Measurements from ENCODE around the gene DTNBP1. TPM values are rescaled to one million over a fixed set of nuclear protein-coding genes. Genes with fewer than 3 reads are reported as not detected.

Gene DTNBP1
- total and polyA plus RNA-seq, 7 experiments from 2014 or later: 19.8 to 40.0 (median 27.4) TPM

DNA sequence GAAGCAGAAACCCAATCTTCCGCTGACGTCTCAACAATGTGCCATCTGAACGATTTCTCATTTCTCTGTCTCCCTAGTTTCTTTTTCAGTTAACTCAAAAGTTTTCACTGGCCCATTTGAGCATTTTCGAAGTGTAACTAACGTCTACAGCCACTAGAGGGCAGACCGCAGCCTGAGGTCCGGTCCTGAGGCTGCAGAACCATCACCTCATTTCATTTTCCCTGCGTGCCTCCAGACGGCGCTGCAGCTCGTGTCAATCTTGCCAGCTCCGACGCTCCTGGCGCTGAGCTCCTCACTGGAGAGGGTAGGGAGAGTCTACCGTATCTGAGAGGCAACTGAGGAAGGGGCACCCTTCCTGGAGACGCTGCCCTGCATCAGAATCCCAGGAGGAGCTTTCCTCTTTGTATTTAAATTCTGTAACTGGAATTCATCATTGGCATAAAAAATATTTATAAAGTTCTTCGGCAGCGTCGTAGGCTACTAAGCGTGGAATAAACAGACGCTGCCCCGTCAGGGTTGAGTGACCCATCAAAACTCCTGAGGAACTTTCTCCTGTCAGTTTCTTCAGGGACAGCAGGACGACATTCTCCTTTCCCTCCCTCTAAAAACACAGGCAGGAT, 28.5 kb upstream of the DTNBP1 start:
- Histone ChIP-seq H3K4me1 (ENCODE audit: control insufficient read depth in 2 of 2, insufficient read depth in 2 of 2, low read length in 2 of 2) (no peaks in the 10 kb centered on the region), H3K9me3 (ENCODE audit: control insufficient read depth in 2 of 3, low read length in 3 of 3) (no peaks in the 10 kb centered on the region), H3K36me3 (ENCODE audit: control insufficient read depth in 2 of 3, insufficient read depth in 3 of 3, low read length in 3 of 3) (no peaks in the 10 kb centered on the region), H3K27me3 (ENCODE audit: control insufficient read depth in 2 of 2, insufficient read depth in 2 of 2, low read length in 2 of 2) (no peaks in the 10 kb centered on the region), H3K27ac (ENCODE audit: low read depth, low read length) (no peak overlapping the region), H3K4me3 (ENCODE audit: low read length) (no peak overlapping the region)
- ChIA-PET POLR2A (interaction anchor here (1.0 to 1.4 kb wide), 2 partner anchors 439 to 492 kb away, joined by 3 read pairs; no protein-coding TSS in a partner anchor), CTCF (interaction anchor here (0.8 to 4.8 kb wide), 9 partner anchors 10 to 549 kb away, joined by 3 to 77 read pairs (median 4); no protein-coding TSS in a partner anchor)
- peak overlapping the region in 2 of 10 donors; percentile 25 to 56 for H3K4me3 Mint-ChIP-seq
- H3K36me3 Mint-ChIP-seq: no peaks in the 10 kb centered on the region
- peaks cover 4 to 9% (median 7%) of the 10 kb centered on the region in 7 donors for H3K4me1 Mint-ChIP-seq
- no peaks in the 10 kb centered on the region for H3K9me3 Mint-ChIP-seq
- peak overlapping the region in 3 of 9 donors; percentile 1 to 23 (median 4) for H3K27ac Mint-ChIP-seq
- peaks cover 0 to 5% (median 0%) of the 10 kb centered on the region in 5 donors for H3K27me3 Mint-ChIP-seq
- peak; percentile 56 to 84 (median 76) for DNase-seq
- intact Hi-C loops (cut with micrococcal nuclease): loop anchor here (1.0 to 5.0 kb wide), 6 partner anchors 28 to 515 kb away; partner anchors contain the start of genes DTNBP1 (in 2 of the 2) and MYLIP (in 2 of the 2)
- peak; percentile 100 for ATAC-seq

DNA sequence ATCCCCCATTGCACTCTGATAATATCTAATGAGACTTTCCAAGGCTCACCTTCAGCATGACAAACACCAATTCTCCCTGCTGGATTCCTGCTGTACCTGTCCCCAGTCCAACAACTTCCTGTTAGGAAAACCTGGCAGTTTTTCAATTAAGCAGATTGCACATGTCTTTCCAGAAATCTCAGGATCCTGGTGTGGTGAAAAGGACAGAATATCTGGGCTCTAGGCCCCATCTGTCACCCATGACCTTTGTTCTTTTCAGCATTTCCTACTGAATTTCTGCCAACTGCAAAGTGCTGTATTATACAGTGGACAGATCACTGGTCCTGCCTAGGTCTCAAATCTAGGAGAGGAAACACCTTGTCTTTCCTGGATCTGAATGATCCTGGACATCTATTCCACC, 27.7 kb upstream of the DTNBP1 start:
- no peak overlapping the region for H3K4me3 Mint-ChIP-seq
- ChIA-PET CTCF (no interaction called here), POLR2A (no interaction called here)
- ATAC-seq (no peak), DNase-seq (no peak)
- Histone ChIP-seq H3K4me1 (ENCODE audit: control insufficient read depth in 2 of 2, insufficient read depth in 2 of 2, low read length in 2 of 2) (no peaks in the 10 kb centered on the region), H3K4me3 (ENCODE audit: low read length) (no peak overlapping the region), H3K9me3 (ENCODE audit: control insufficient read depth in 2 of 3, low read length in 3 of 3) (no peaks in the 10 kb centered on the region), H3K27ac (ENCODE audit: low read depth, low read length) (no peak overlapping the region), H3K27me3 (ENCODE audit: control insufficient read depth in 2 of 2, insufficient read depth in 2 of 2, low read length in 2 of 2) (no peaks in the 10 kb centered on the region), H3K36me3 (ENCODE audit: control insufficient read depth in 2 of 3, insufficient read depth in 3 of 3, low read length in 3 of 3) (no peaks in the 10 kb centered on the region)
- no peak overlapping the region for H3K27ac Mint-ChIP-seq
- H3K9me3 Mint-ChIP-seq: no peaks in the 10 kb centered on the region
- peaks cover 4 to 9% (median 7%) of the 10 kb centered on the region in 7 donors for H3K4me1 Mint-ChIP-seq
- peaks cover 0 to 4% (median 0%) of the 10 kb centered on the region in 5 donors for H3K27me3 Mint-ChIP-seq
- intact Hi-C loops (cut with micrococcal nuclease): loop anchor here in 1 of 2 donors (2.0 to 5.0 kb wide), 2 partner anchors 28 to 212 kb away; partner anchors contain the start of gene DTNBP1
- H3K36me3 Mint-ChIP-seq: no peaks in the 10 kb centered on the region

DNA sequence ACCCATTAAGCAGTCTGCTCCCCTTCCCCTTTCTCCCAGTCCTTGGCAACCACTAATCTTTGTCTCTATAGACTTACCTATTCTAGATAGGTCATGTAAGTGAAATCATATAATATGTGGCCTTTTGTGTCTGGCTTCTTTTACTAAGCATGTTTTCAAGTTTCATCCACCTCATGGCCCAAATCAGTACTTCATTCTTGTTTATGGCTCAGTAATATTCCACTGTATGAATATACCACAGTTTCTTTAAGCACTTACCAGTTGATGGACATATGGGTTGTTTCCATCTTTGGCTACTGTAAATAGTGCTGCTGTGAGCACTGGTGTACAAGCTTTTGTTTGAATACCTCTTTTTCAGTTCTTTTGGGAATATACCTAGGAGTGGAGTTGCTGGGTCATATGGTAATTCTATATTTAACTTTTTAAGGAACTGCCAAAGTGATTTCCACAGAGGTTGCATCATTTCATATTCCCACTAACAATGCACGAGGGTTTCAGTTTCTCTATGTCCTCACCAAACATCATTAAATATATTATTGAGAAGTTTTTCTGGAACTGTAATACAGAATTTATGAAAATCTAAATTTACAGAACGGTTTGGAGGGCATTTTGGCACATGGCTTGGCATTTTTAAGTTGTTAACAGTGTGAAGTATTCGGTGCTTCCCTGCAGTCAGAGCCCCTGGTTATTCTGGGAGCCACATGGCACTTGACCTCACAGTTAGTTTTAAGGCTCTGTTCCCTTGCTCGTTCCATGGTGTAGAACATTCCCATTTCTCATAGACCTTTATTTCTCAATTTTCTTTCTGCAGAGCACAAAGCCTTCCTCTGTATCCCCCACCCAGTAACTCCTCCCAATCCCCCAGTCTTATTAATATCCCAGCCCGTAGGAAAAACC, 27.0 kb upstream of the DTNBP1 start:
- DNase-seq (no peak), ATAC-seq (no peak)
- Mint-ChIP-seq H3K36me3 (no peaks in the 10 kb centered on the region), H3K27me3 (peaks cover 0 to 4% (median 0%) of the 10 kb centered on the region in 5 donors), H3K4me3 (no peak overlapping the region), H3K4me1 (peaks cover 4 to 9% (median 7%) of the 10 kb centered on the region in 7 donors), H3K9me3 (no peaks in the 10 kb centered on the region), H3K27ac (no peak overlapping the region)
- CTCF ChIA-PET: no interaction called here
- Histone ChIP-seq H3K4me3 (ENCODE audit: low read length) (no peak overlapping the region), H3K27ac (ENCODE audit: low read depth, low read length) (no peak overlapping the region), H3K36me3 (ENCODE audit: control insufficient read depth in 2 of 3, insufficient read depth in 3 of 3, low read length in 3 of 3) (no peaks in the 10 kb centered on the region), H3K9me3 (ENCODE audit: control insufficient read depth in 2 of 3, low read length in 3 of 3) (no peaks in the 10 kb centered on the region), H3K27me3 (ENCODE audit: control insufficient read depth in 2 of 2, insufficient read depth in 2 of 2, low read length in 2 of 2) (no peaks in the 10 kb centered on the region), H3K4me1 (ENCODE audit: control insufficient read depth in 2 of 2, insufficient read depth in 2 of 2, low read length in 2 of 2) (no peaks in the 10 kb centered on the region)
- POLR2A ChIA-PET: no interaction called here
- intact Hi-C loops (cut with micrococcal nuclease): loop anchor here in 1 of 2 donors (2.0 to 5.0 kb wide), 2 partner anchors 27 to 212 kb away; partner anchors contain the start of gene DTNBP1

DNA sequence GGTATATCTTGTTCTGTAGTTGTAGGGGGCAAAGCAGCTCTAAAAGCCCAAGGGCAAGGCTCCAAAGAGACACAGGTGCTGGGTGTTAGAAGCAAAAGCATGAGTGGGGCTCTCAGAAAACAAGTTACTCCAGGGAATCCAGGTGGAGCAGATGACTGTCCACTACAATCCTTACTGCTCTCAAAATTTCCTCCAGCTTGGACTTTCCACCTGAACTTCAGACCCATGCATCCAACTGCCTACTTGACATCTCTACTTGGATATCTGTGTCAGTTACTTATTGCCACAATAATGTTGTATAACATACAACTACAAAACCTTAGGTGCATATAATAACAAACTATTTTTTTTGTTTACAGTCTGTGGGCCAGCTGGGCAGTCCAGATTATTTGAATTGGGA, 22.8 kb upstream of the DTNBP1 start:
- H3K9me3 Mint-ChIP-seq: peaks cover 0 to 7% (median 4%) of the 10 kb centered on the region in 11 donors
- ATAC-seq: no peak
- Histone ChIP-seq H3K36me3 (ENCODE audit: control insufficient read depth in 2 of 3, insufficient read depth in 3 of 3, low read length in 3 of 3) (no peaks in the 10 kb centered on the region), H3K4me1 (ENCODE audit: control insufficient read depth in 2 of 2, insufficient read depth in 2 of 2, low read length in 2 of 2) (no peaks in the 10 kb centered on the region), H3K4me3 (ENCODE audit: low read length) (no peak overlapping the region), H3K27me3 (ENCODE audit: control insufficient read depth in 2 of 2, insufficient read depth in 2 of 2, low read length in 2 of 2) (no peaks in the 10 kb centered on the region), H3K27ac (ENCODE audit: low read depth, low read length) (no peak overlapping the region), H3K9me3 (ENCODE audit: control insufficient read depth in 2 of 3, low read length in 3 of 3) (no peaks in the 10 kb centered on the region)
- H3K27me3 Mint-ChIP-seq: peaks cover 0 to 17% (median 7%) of the 10 kb centered on the region in 5 donors
- H3K4me1 Mint-ChIP-seq: peaks cover 0 to 3% (median 0%) of the 10 kb centered on the region in 7 donors
- CTCF ChIA-PET: interaction anchor here (1.0 to 2.7 kb wide), 2 partner anchors 497 to 520 kb away, joined by 3 to 8 read pairs; no protein-coding TSS in a partner anchor
- no peaks in the 10 kb centered on the region for H3K36me3 Mint-ChIP-seq
- no peak overlapping the region for H3K27ac Mint-ChIP-seq
- intact Hi-C loops (cut with micrococcal nuclease): no loop called here
- POLR2A ChIA-PET: no interaction called here
- DNase-seq: no peak
- no peak overlapping the region for H3K4me3 Mint-ChIP-seq

DNA sequence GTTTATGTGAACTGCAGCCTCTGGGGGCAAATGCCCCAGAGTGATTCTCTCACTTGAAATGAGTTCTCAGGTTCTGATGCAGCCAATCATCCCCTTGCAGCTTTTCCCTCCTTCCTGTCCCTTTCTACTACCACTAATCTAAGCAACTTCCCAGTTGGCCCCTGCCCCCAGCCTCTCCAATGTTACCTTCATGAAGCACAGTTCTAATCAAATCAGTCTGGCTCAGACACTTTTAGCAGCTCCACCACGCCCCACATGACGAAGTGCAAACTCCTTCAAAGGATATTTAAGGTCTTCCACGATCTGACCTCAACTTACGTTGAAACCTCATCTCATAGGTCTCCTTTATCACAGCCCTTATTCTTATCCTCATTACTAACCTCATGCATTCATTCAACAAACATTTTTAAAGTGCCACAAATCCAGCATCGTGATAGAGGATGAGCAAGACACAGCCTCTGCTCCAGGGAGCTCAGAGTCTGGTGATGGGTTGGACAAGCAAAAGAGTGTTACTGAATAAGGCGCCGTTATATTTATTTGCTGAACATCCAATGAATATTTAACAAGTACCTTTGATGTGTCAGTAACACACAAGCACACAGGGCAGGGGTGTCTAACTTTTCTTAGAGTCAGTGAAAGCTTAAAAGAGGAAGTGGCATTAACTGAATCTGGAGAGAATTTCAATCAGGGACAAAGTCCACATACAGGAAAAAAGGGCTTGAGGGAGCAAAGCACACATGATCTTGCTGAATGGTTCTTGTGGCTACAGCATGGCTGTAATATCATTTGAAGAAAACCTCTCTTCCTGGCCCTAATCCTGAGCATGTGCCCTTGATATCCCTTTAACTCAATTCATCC, 20.4 kb upstream of the DTNBP1 start:
- intact Hi-C loops (cut with micrococcal nuclease): no loop called here
- no peak for ATAC-seq
- ChIA-PET POLR2A (no interaction called here), CTCF (no interaction called here)
- no peaks in the 10 kb centered on the region for H3K27me3 ChIP-seq (ENCODE audit: control insufficient read depth in 2 of 2, insufficient read depth in 2 of 2, low read length in 2 of 2)
- no peak overlapping the region for H3K4me3 Mint-ChIP-seq
- H3K27me3 Mint-ChIP-seq: peaks cover 0 to 17% (median 9%) of the 10 kb centered on the region in 5 donors
- no peaks in the 10 kb centered on the region for H3K36me3 Mint-ChIP-seq
- H3K36me3 ChIP-seq (ENCODE audit: control insufficient read depth in 2 of 3, insufficient read depth in 3 of 3, low read length in 3 of 3): no peaks in the 10 kb centered on the region
- DNase-seq: no peak
- no peaks in the 10 kb centered on the region for H3K4me1 ChIP-seq (ENCODE audit: control insufficient read depth in 2 of 2, insufficient read depth in 2 of 2, low read length in 2 of 2)
- no peaks in the 10 kb centered on the region for H3K9me3 ChIP-seq (ENCODE audit: control insufficient read depth in 2 of 3, low read length in 3 of 3)
- no peak overlapping the region for H3K4me3 ChIP-seq (ENCODE audit: low read length)
- H3K27ac ChIP-seq (ENCODE audit: low read depth, low read length): no peak overlapping the region
- H3K9me3 Mint-ChIP-seq: peaks cover 0 to 7% (median 4%) of the 10 kb centered on the region in 11 donors
- peaks cover 0 to 3% (median 0%) of the 10 kb centered on the region in 7 donors for H3K4me1 Mint-ChIP-seq
- no peak overlapping the region for H3K27ac Mint-ChIP-seq

DNA sequence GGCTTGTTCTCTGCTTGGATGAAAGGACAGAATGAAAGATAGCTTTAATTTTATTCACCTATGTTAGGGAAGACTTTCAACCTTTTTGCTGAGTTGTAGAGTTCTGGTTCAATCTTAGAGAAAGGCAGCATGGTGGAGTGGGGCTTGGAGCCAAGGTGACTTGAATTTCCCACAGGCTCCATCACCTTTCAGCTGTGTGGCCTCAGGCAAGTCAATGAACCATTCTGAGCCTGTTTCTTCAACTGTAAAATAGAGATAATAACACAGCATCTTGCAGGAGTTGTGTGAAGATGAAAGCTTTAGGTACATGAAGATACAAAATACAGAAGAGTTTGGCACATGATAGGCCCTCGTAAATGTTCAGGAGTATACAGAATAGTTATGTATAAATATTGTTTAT, 19.1 kb upstream of the DTNBP1 start:
- H3K27me3 ChIP-seq (ENCODE audit: control insufficient read depth in 2 of 2, insufficient read depth in 2 of 2, low read length in 2 of 2): no peaks in the 10 kb centered on the region
- H3K9me3 Mint-ChIP-seq: peaks cover 0 to 7% (median 4%) of the 10 kb centered on the region in 11 donors
- peaks cover 5 to 18% (median 16%) of the 10 kb centered on the region in 5 donors for H3K27me3 Mint-ChIP-seq
- H3K4me3 Mint-ChIP-seq: no peak overlapping the region
- H3K36me3 Mint-ChIP-seq: no peaks in the 10 kb centered on the region
- intact Hi-C loops (cut with micrococcal nuclease): no loop called here
- H3K27ac Mint-ChIP-seq: no peak overlapping the region
- H3K36me3 ChIP-seq (ENCODE audit: control insufficient read depth in 2 of 3, insufficient read depth in 3 of 3, low read length in 3 of 3): no peaks in the 10 kb centered on the region
- ChIA-PET POLR2A (interaction anchor here (0.7 kb wide), 1 partner anchor 60 kb away, joined by 3 read pairs; no protein-coding TSS in a partner anchor), CTCF (no interaction called here)
- H3K4me1 ChIP-seq (ENCODE audit: control insufficient read depth in 2 of 2, insufficient read depth in 2 of 2, low read length in 2 of 2): no peaks in the 10 kb centered on the region
- no peak for ATAC-seq
- no peak for DNase-seq
- no peak overlapping the region for H3K4me3 ChIP-seq (ENCODE audit: low read length)
- H3K27ac ChIP-seq (ENCODE audit: low read depth, low read length): no peak overlapping the region
- no peaks in the 10 kb centered on the region for H3K9me3 ChIP-seq (ENCODE audit: control insufficient read depth in 2 of 3, low read length in 3 of 3)
- H3K4me1 Mint-ChIP-seq: peaks cover 0 to 3% (median 0%) of the 10 kb centered on the region in 7 donors
